ENCODE data around the gene RNF8. TPM values are rescaled to one million over a fixed set of nuclear protein-coding genes. Genes with fewer than 3 reads are reported as not detected.

The RNF8 gene
- total and polyA plus RNA-seq, 10 of the 15 experiments (the other 5 are each of a cell fraction or from before 2014, with no cell fraction given): 7.8 to 30.2 (median 23.3) TPM

DNA sequence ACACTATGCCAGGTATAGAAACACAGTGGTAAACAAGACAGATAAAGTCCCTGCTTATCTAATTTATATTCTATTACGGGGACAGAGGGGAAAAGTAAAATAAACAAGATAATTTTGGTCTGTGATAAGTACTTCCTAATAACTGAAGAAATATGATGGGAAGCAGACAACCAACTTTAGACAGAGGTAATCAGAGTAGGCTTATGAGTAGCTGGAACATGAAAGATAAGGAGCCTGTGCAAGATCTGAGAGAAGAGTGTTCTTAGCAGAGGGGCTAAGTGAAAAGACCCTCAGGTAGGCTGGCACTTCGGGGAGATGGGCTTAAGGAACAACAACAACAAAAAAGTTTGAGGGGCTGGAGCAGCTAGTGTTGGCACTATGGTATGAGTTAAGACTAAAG is 4.1 kb downstream of the RNF8 start:
- Histone ChIP-seq H3K79me2 (ENCODE audit: control insufficient read depth, insufficient read depth, low read length) (peaks cover 27% of the 10 kb centered on the region), H3K27me3 (replicated peaks in 1 of 2; ENCODE audit: control insufficient read depth in 2 of 2, insufficient read depth in 2 of 2, low read length in 1 of 2) (no peaks in the 10 kb centered on the region), H3K9ac (ENCODE audit: control insufficient read depth, insufficient read depth, low read length) (no peak overlapping the region), H3K4me1 (ENCODE audit: control insufficient read depth, insufficient read depth, low read length) (peaks cover 6% of the 10 kb centered on the region), H3K36me3 (ENCODE audit: control insufficient read depth in 2 of 2, insufficient read depth in 2 of 2, low read length in 1 of 2) (peaks cover 1 to 2% of the 10 kb centered on the region in 2 experiments; a peak in 2 of 4 replicates), H3K4me2 (ENCODE audit: control insufficient read depth, insufficient read depth) (no peak overlapping the region), H3K27ac (ENCODE audit: control insufficient read depth, insufficient read depth) (no peak overlapping the region), H3K4me3 (no peak overlapping the region), H3K9me3 (replicated peaks; ENCODE audit: control insufficient read depth, insufficient read depth, low read length) (no peaks in the 10 kb centered on the region), H2AFZ (ENCODE audit: control insufficient read depth, low read depth, low read length) (no peak overlapping the region), H4K20me1 (ENCODE audit: control insufficient read depth, insufficient read depth) (no peaks in the 10 kb centered on the region)
- no peak for ATAC-seq
- 97% methylated on average over 2 of the region's 2 CpGs for whole genome bisulfite sequencing (ENCODE audit: insufficient coverage, insufficient replicate concordance, low lambda C conversion rate, missing lambda C conversion rate)
- intact Hi-C loops (cut with micrococcal nuclease; ENCODE audit: unreplicated experiment): no loop called here
- TF ChIP-seq HDAC2 (IDR thresholded peaks at IDR 0.05) (no peak), ZNF274 (IDR thresholded peaks at IDR 0.05; ENCODE audit: insufficient read depth, insufficient read length) (no peak), RBBP5 (conservative IDR thresholded peaks at IDR 0.05) (no peak), FOS (IDR thresholded peaks at IDR 0.05; ENCODE audit: borderline replicate concordance, extremely low read depth, insufficient read length) (no peak), ZNF24 (IDR thresholded peaks at IDR 0.05) (no peak), TAF1 (IDR thresholded peaks at IDR 0.05; ENCODE audit: borderline replicate concordance, low read depth, low read length) (no peak), CBX5 (IDR thresholded peaks at IDR 0.05; ENCODE audit: low read depth) (no peak), SPI1 (IDR thresholded peaks at IDR 0.05; ENCODE audit: borderline replicate concordance, insufficient read depth, low read depth, low read length) (no peak), HDGF (IDR thresholded peaks at IDR 0.05) (no peak), CEBPB (IDR thresholded peaks at IDR 0.05; ENCODE audit: borderline replicate concordance in 1 of 2, low read depth in 2 of 2, low read length in 2 of 2) (no peak), CREB1 (IDR thresholded peaks at IDR 0.05; ENCODE audit: low read depth) (no peak), MTA3 (IDR thresholded peaks at IDR 0.05; ENCODE audit: borderline replicate concordance, low read length) (no peak), NFYB (IDR thresholded peaks at IDR 0.05; ENCODE audit: insufficient read depth, low read depth, low read length) (no peak), TCF12 (IDR thresholded peaks at IDR 0.05; ENCODE audit: low read depth, low read length) (no peak), NBN (IDR thresholded peaks at IDR 0.05) (no peak), POU2F2 (IDR thresholded peaks at IDR 0.05; ENCODE audit: borderline replicate concordance, low read depth, low read length) (no peak), NFYA (IDR thresholded peaks at IDR 0.05; ENCODE audit: borderline replicate concordance, low read depth, low read length) (no peak)
- TF ChIP-seq, protein P1, sequence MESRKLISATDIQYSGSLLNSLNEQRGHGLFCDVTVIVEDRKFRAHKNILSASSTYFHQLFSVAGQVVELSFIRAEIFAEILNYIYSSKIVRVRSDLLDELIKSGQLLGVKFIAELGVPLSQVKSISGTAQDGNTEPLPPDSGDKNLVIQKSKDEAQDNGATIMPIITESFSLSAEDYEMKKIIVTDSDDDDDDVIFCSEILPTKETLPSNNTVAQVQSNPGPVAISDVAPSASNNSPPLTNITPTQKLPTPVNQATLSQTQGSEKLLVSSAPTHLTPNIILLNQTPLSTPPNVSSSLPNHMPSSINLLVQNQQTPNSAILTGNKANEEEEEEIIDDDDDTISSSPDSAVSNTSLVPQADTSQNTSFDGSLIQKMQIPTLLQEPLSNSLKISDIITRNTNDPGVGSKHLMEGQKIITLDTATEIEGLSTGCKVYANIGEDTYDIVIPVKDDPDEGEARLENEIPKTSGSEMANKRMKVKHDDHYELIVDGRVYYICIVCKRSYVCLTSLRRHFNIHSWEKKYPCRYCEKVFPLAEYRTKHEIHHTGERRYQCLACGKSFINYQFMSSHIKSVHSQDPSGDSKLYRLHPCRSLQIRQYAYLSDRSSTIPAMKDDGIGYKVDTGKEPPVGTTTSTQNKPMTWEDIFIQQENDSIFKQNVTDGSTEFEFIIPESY (IDR thresholded peaks at IDR 0.05): no peak
- TF ChIP-seq, protein P2, sequence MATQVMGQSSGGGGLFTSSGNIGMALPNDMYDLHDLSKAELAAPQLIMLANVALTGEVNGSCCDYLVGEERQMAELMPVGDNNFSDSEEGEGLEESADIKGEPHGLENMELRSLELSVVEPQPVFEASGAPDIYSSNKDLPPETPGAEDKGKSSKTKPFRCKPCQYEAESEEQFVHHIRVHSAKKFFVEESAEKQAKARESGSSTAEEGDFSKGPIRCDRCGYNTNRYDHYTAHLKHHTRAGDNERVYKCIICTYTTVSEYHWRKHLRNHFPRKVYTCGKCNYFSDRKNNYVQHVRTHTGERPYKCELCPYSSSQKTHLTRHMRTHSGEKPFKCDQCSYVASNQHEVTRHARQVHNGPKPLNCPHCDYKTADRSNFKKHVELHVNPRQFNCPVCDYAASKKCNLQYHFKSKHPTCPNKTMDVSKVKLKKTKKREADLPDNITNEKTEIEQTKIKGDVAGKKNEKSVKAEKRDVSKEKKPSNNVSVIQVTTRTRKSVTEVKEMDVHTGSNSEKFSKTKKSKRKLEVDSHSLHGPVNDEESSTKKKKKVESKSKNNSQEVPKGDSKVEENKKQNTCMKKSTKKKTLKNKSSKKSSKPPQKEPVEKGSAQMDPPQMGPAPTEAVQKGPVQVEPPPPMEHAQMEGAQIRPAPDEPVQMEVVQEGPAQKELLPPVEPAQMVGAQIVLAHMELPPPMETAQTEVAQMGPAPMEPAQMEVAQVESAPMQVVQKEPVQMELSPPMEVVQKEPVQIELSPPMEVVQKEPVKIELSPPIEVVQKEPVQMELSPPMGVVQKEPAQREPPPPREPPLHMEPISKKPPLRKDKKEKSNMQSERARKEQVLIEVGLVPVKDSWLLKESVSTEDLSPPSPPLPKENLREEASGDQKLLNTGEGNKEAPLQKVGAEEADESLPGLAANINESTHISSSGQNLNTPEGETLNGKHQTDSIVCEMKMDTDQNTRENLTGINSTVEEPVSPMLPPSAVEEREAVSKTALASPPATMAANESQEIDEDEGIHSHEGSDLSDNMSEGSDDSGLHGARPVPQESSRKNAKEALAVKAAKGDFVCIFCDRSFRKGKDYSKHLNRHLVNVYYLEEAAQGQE (IDR thresholded peaks at IDR 0.05; ENCODE audit: low read depth, low read length): no peak
- TF ChIP-seq, protein P3, sequence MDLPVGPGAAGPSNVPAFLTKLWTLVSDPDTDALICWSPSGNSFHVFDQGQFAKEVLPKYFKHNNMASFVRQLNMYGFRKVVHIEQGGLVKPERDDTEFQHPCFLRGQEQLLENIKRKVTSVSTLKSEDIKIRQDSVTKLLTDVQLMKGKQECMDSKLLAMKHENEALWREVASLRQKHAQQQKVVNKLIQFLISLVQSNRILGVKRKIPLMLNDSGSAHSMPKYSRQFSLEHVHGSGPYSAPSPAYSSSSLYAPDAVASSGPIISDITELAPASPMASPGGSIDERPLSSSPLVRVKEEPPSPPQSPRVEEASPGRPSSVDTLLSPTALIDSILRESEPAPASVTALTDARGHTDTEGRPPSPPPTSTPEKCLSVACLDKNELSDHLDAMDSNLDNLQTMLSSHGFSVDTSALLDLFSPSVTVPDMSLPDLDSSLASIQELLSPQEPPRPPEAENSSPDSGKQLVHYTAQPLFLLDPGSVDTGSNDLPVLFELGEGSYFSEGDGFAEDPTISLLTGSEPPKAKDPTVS (IDR thresholded peaks at IDR 0.05; ENCODE audit: low read depth, low read length): no peak
- FAIRE-seq: no peak
- in situ Hi-C loops (cut with MboI): no loop called here
- ChIA-PET RAD21 (ENCODE audit: unreplicated experiment) (no interaction called here), POLR2A (interaction anchor here (0.6 kb wide), 1 partner anchor 90 kb away, joined by 4 read pairs; no protein-coding TSS in a partner anchor), CTCF (interaction anchor here (1.1 to 1.2 kb wide), 2 partner anchors 24 to 32 kb away, joined by 3 to 4 read pairs; no protein-coding TSS in a partner anchor), SMC1A (ENCODE audit: uncharacterized antibody, unreplicated experiment) (interaction anchor here (1.1 to 2.0 kb wide), 3 partner anchors 8 to 113 kb away, joined by 3 to 6 read pairs (median 5); no protein-coding TSS in a partner anchor)
- TSS peak; percentile 15 for BruUV-seq (replicated peaks)
- no peak for DNase-seq (ENCODE audit: low read depth, low spot score)

Measured in GM12878 (cell line).